ENCODE measurements around the gene GLIPR1. TPM values are rescaled to one million over a fixed set of nuclear protein-coding genes. Genes with fewer than 3 reads are reported as not detected.
A peak's percentile ranks its signal among the peaks of the same experiment; 100 is the strongest.

Gene GLIPR1
- total and polyA plus RNA-seq, 10 of the 15 experiments (the other 5 are each of a cell fraction or from before 2014, with no cell fraction given), result 18.2 to 62.6 (median 32.2) TPM

DNA sequence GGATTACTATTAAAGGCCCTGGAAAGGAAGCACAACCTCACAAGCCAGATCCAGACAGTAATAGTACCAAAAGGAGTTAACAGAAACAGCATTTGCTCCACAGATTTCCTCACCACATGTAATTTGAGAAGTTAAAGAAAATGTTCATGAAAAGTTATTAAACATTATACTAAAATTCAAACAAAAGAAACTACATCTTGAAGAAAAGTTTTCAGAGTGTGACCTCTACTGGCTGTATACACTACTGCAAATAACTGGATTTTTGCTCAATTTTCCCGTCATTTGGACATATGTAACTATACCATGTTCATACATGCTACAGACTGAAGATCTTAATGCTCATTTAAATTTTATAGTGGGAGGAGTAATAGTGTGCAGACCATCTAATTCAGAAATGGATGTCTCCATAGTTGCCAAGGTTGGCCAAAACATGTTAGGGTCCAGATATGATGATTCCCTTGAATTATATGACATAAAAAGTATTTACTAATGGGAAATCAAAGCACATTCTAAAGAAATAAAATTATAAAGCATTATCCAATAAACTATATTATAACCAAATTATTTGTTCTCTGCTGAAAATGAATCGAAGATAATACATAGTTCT lies 25.3 kb downstream of the GLIPR1 start (continued):
- TF ChIP-seq BCL3 (IDR thresholded peaks at IDR 0.05; ENCODE audit: borderline replicate concordance, insufficient read depth, low read depth, low read length, poor library complexity, severe bottlenecking) (no peak), RAD21 (IDR thresholded peaks at IDR 0.05; ENCODE audit: insufficient read depth, low read depth, low read length) (peak; percentile 56), MYB (IDR thresholded peaks at IDR 0.05; ENCODE audit: borderline replicate concordance, low read depth, low read length) (no peak), TAF1 (IDR thresholded peaks at IDR 0.05; ENCODE audit: borderline replicate concordance, low read depth, low read length) (no peak), NR2F1 (conservative IDR thresholded peaks at IDR 0.05) (no peak), FOXM1 (IDR thresholded peaks at IDR 0.05; ENCODE audit: low read depth, low read length) (no peak)

- no peak overlapping the region for H2AFZ ChIP-seq (ENCODE audit: control insufficient read depth, low read depth, low read length)
- intact Hi-C loops (cut with micrococcal nuclease; ENCODE audit: unreplicated experiment), result loop anchor here (5.0 kb wide), 1 partner anchor 70 kb away; no protein-coding TSS in a partner anchor
- FAIRE-seq, result no peak
- ATAC-seq, result no peak
- no peaks in the 10 kb centered on the region for H3K27me3 ChIP-seq (replicated peaks in 1 of 2; ENCODE audit: control insufficient read depth in 2 of 2, insufficient read depth in 2 of 2, low read length in 1 of 2)
- 0 out of 2 replicates have a peak overlapping the region, but pooled peaks have one; percentile 10 for H3K4me3 ChIP-seq
- no peak for DNase-seq (ENCODE audit: low read depth, low spot score)
- in situ Hi-C loops (cut with MboI), result no loop called here
- ChIA-PET RAD21 (ENCODE audit: unreplicated experiment) (interaction anchor here (0.6 to 2.4 kb wide), 15 partner anchors 9 to 840 kb away, joined by 3 to 35 read pairs (median 5); partner anchors contain the start of genes CAPS2, GLIPR1, GLIPR1L1 and GLIPR1L2), POLR2A (interaction anchor here (1.1 to 1.8 kb wide), 4 partner anchors 19 to 605 kb away, joined by 3 to 11 read pairs (median 6); no protein-coding TSS in a partner anchor), CTCF (interaction anchor here (0.7 to 6.6 kb wide), 16 partner anchors 9 to 948 kb away, joined by 3 to 137 read pairs (median 6); partner anchors contain the start of genes GLIPR1, GLIPR1L1 and GLIPR1L2), SMC1A (ENCODE audit: uncharacterized antibody, unreplicated experiment) (interaction anchor here (0.9 to 3.8 kb wide), 13 partner anchors 10 to 948 kb away, joined by 3 to 58 read pairs (median 4); partner anchors contain the start of genes CAPS2, GLIPR1, GLIPR1L1 and GLIPR1L2)
- H3K79me2 ChIP-seq (ENCODE audit: control insufficient read depth, insufficient read depth, low read length), result peaks cover 43% of the 10 kb centered on the region
- no peak overlapping the region for H3K27ac ChIP-seq (ENCODE audit: control insufficient read depth, insufficient read depth)
- BruUV-seq (replicated peaks), result no TSS peak
- H4K20me1 ChIP-seq (ENCODE audit: control insufficient read depth, insufficient read depth), result no peaks in the 10 kb centered on the region
- H3K9ac ChIP-seq (ENCODE audit: control insufficient read depth, insufficient read depth, low read length), result no peak overlapping the region
- no peaks in the 10 kb centered on the region; the same call in 1 of the 2 replicates for H3K4me1 ChIP-seq (ENCODE audit: control insufficient read depth, insufficient read depth, low read length)
- H3K4me2 ChIP-seq (ENCODE audit: control insufficient read depth, insufficient read depth), result peak overlapping the region; percentile 22; the same call in 1 of the 2 replicates
- WGBS (ENCODE audit: insufficient coverage, insufficient replicate concordance, low lambda C conversion rate, missing lambda C conversion rate), result 90% methylated on average over 2 of the region's 2 CpGs
- no peaks in the 10 kb centered on the region; the same call in 2 of the 3 replicates for H3K9me3 ChIP-seq (replicated peaks; ENCODE audit: control insufficient read depth, insufficient read depth, low read length)
- H3K36me3 ChIP-seq (ENCODE audit: control insufficient read depth in 2 of 2, insufficient read depth in 2 of 2, low read length in 1 of 2), result peaks cover 0 to 27% of the 10 kb centered on the region in 2 experiments; a peak in 2 of 4 replicates
- TF ChIP-seq HCFC1 (IDR thresholded peaks at IDR 0.05; ENCODE audit: low read length), result no peak
- no peak for TF ChIP-seq CHD2 (IDR thresholded peaks at IDR 0.05; ENCODE audit: borderline replicate concordance, low read depth, low read length)
- TF ChIP-seq NKRF (conservative IDR thresholded peaks at IDR 0.05), result no peak
- TF ChIP-seq PRDM15 (CRISPR knock-in tag; IDR thresholded peaks at IDR 0.05), result no peak
- no peak for TF ChIP-seq LARP7 (IDR thresholded peaks at IDR 0.05)
- TF ChIP-seq, protein P1, sequence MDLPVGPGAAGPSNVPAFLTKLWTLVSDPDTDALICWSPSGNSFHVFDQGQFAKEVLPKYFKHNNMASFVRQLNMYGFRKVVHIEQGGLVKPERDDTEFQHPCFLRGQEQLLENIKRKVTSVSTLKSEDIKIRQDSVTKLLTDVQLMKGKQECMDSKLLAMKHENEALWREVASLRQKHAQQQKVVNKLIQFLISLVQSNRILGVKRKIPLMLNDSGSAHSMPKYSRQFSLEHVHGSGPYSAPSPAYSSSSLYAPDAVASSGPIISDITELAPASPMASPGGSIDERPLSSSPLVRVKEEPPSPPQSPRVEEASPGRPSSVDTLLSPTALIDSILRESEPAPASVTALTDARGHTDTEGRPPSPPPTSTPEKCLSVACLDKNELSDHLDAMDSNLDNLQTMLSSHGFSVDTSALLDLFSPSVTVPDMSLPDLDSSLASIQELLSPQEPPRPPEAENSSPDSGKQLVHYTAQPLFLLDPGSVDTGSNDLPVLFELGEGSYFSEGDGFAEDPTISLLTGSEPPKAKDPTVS (IDR thresholded peaks at IDR 0.05; ENCODE audit: low read depth, low read length), result no peak
These were observed 26.5 kb downstream of the GLIPR1 start for GRCh38 chr12:75507086-75507485.

Data from GM12878 (cell line).